CD4-positive, alpha-beta T cell treated with Interleukin-2 at 100 ng/mL for 4 hours (primary cell): Measurements from ENCODE around the gene MRPL47.

Source experiments
- DNase-seq: peaks from one replicate; pipeline ENCODE4 v3.0.0-alpha.2; 2020; ENCODE audit warnings: low spot score

MRPL47 gene

GRCh38 chr3:179591313-179591712 is 13.1 kb downstream of the MRPL47 start:
- no peak for DNase-seq

GRCh38 chr3:179590669-179591068 is 13.8 kb downstream of the MRPL47 start:
- DNase-seq: no peak

- no peak for DNase-seq
Measured at GRCh38 chr3:179589143-179589542, 15.3 kb downstream of the MRPL47 start.

GRCh38 chr3:179580992-179581391 is 23.4 kb downstream of the MRPL47 start:
- DNase-seq: no peak

- DNase-seq: peak; percentile 14
Measured at GRCh38 chr3:179565496-179565895, 38.9 kb downstream of the MRPL47 start.

- DNase-seq: peak; percentile 68
Measured at GRCh38 chr3:179563271-179563783, 41.1 kb downstream of the MRPL47 start.

- peak; percentile 100 for DNase-seq
Measured at GRCh38 chr3:179562591-179563270, 41.7 kb downstream of the MRPL47 start, which contains the start of gene ACTL6A. TSS of gene ACTL6A (plus strand) at chr3:179562926. CDS start at chr3:179563093, 167 bp downstream.

- DNase-seq: no peak
Measured at GRCh38 chr3:179560791-179561190, 43.6 kb downstream of the MRPL47 start.

GRCh38 chr3:179558742-179559364 is 45.6 kb downstream of the MRPL47 start:
- DNase-seq: peak; percentile 45

GRCh38 chr3:179551349-179552105 is 52.9 kb downstream of the MRPL47 start:
- no peak for DNase-seq

- DNase-seq: no peak
Measured at GRCh38 chr3:179546814-179547241, 57.6 kb downstream of the MRPL47 start.

- no peak for DNase-seq
Measured at GRCh38 chr3:179544981-179545645, 59.3 kb downstream of the MRPL47 start.

- no peak for DNase-seq
Measured at GRCh38 chr3:179542375-179542774, 62.1 kb downstream of the MRPL47 start.

- no peak for DNase-seq
Measured at GRCh38 chr3:179541596-179541995, 62.8 kb downstream of the MRPL47 start.

- DNase-seq: no peak
Measured at GRCh38 chr3:179541094-179541493, 63.3 kb downstream of the MRPL47 start.
